ENCODE measurements around the gene RASSF6. TPM values are rescaled to one million over a fixed set of nuclear protein-coding genes. Genes with fewer than 3 reads are reported as not detected.

The RASSF6 gene
- polyA plus RNA-seq, 1 donor from 2014 or later: not detected

DNA sequence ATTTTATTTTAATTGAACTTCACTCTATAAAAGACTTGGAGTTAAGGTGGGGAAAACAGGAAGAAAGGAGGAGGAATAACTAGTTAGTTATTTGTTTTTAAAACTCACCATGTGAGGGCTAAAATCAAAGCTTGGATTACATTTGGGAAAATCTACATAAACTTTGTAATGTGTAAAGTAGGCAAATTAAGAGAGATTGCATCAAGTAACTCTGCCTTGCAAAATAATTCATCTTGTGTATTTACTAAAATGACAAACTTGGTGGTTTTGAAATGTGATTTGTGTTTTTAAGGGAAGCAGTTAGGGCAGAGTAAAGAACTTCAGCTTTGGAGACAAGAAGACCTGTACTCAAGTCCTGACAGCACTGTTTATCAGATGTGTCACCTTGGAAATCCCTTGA is 43.3 kb upstream of the RASSF6 start:
- no peak overlapping the region for H3K4me3 ChIP-seq (ENCODE audit: low read length)
- no peak overlapping the region for H3K9ac ChIP-seq (ENCODE audit: low read length)
- no peaks in the 10 kb centered on the region for H3K36me3 ChIP-seq (ENCODE audit: insufficient read depth, low read length)
- no peaks in the 10 kb centered on the region for H3F3A ChIP-seq (ENCODE audit: insufficient read depth, low read length, poor library complexity, severe bottlenecking)
- TF ChIP-seq TAF1 (IDR thresholded peaks at IDR 0.05; ENCODE audit: low read depth) (no peak), SMC3 (conservative IDR thresholded peaks at IDR 0.05; ENCODE audit: poor library complexity) (no peak), MXI1 (conservative IDR thresholded peaks at IDR 0.05; ENCODE audit: poor library complexity, severe bottlenecking) (no peak), RAD21 (conservative IDR thresholded peaks at IDR 0.05) (no peak), REST (IDR thresholded peaks at IDR 0.05; ENCODE audit: borderline replicate concordance) (no peak), POLR2AphosphoS5 (IDR thresholded peaks at IDR 0.05) (no peak), EZH2 (IDR thresholded peaks at IDR 0.05; ENCODE audit: borderline replicate concordance, insufficient read depth, low read length, poor library complexity, severe bottlenecking) (no peak), EP300 (conservative IDR thresholded peaks at IDR 0.05; ENCODE audit: poor library complexity, severe bottlenecking) (no peak)
- TF ChIP-seq, protein P1, sequence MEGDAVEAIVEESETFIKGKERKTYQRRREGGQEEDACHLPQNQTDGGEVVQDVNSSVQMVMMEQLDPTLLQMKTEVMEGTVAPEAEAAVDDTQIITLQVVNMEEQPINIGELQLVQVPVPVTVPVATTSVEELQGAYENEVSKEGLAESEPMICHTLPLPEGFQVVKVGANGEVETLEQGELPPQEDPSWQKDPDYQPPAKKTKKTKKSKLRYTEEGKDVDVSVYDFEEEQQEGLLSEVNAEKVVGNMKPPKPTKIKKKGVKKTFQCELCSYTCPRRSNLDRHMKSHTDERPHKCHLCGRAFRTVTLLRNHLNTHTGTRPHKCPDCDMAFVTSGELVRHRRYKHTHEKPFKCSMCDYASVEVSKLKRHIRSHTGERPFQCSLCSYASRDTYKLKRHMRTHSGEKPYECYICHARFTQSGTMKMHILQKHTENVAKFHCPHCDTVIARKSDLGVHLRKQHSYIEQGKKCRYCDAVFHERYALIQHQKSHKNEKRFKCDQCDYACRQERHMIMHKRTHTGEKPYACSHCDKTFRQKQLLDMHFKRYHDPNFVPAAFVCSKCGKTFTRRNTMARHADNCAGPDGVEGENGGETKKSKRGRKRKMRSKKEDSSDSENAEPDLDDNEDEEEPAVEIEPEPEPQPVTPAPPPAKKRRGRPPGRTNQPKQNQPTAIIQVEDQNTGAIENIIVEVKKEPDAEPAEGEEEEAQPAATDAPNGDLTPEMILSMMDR (IDR thresholded peaks at IDR 0.05; ENCODE audit: poor library complexity, severe bottlenecking): no peak
- H3K4me2 ChIP-seq (ENCODE audit: low read length): no peak overlapping the region
- no peaks in the 10 kb centered on the region for H4K20me1 ChIP-seq (ENCODE audit: insufficient read depth)
- H3K79me2 ChIP-seq (replicated peaks; ENCODE audit: insufficient read depth, low read length): no peaks in the 10 kb centered on the region
- H3K9me2 ChIP-seq (ENCODE audit: insufficient read depth, low read length): no peaks in the 10 kb centered on the region
- H3K27me3 ChIP-seq (ENCODE audit: insufficient read depth, low read depth, low read length): no peaks in the 10 kb centered on the region
- no peak overlapping the region for H3K27ac ChIP-seq (ENCODE audit: low read length)
- no peak overlapping the region for H2AFZ ChIP-seq (ENCODE audit: low read depth, low read length)
- H3K9me3 ChIP-seq (ENCODE audit: low read length): no peaks in the 10 kb centered on the region

- Histone ChIP-seq H2AFZ (ENCODE audit: low read depth, low read length) (no peak overlapping the region), H3K27ac (ENCODE audit: low read length) (no peak overlapping the region), H3K4me2 (ENCODE audit: low read length) (no peak overlapping the region), H3K9me3 (ENCODE audit: low read length) (no peaks in the 10 kb centered on the region), H3K27me3 (ENCODE audit: insufficient read depth, low read depth, low read length) (no peaks in the 10 kb centered on the region), H3F3A (ENCODE audit: insufficient read depth, low read length, poor library complexity, severe bottlenecking) (no peaks in the 10 kb centered on the region), H4K20me1 (ENCODE audit: insufficient read depth) (no peaks in the 10 kb centered on the region), H3K36me3 (ENCODE audit: insufficient read depth, low read length) (no peaks in the 10 kb centered on the region), H3K79me2 (replicated peaks; ENCODE audit: insufficient read depth, low read length) (no peaks in the 10 kb centered on the region), H3K9ac (ENCODE audit: low read length) (no peak overlapping the region), H3K4me3 (ENCODE audit: low read length) (no peak overlapping the region), H3K9me2 (ENCODE audit: insufficient read depth, low read length) (no peaks in the 10 kb centered on the region)
- TF ChIP-seq TAF1 (IDR thresholded peaks at IDR 0.05; ENCODE audit: low read depth) (no peak), EZH2 (IDR thresholded peaks at IDR 0.05; ENCODE audit: borderline replicate concordance, insufficient read depth, low read length, poor library complexity, severe bottlenecking) (no peak), MXI1 (conservative IDR thresholded peaks at IDR 0.05; ENCODE audit: poor library complexity, severe bottlenecking) (no peak), SMC3 (conservative IDR thresholded peaks at IDR 0.05; ENCODE audit: poor library complexity) (peak; percentile 46), RAD21 (conservative IDR thresholded peaks at IDR 0.05) (peak; percentile 53)
- TF ChIP-seq, protein P1 (IDR thresholded peaks at IDR 0.05; ENCODE audit: poor library complexity, severe bottlenecking): peak; percentile 53
Measured at GRCh38 chr4:73662709-73663546, 42.7 kb upstream of the RASSF6 start.
